HG03432 (cell line): ENCODE measurements around the gene SPCS3.
"Not testable (repeated sequence)": the region's sequence is repeated elsewhere in the genome, so short reads cannot be mapped to it uniquely, and the experiment has no call there.

ENCODE experiments used
- ATAC-seq: cut with Tn5 transposase; IDR thresholded peaks from one replicate; pipeline ENCODE4 v1.9.1; 2021; ENCODE audit warnings: mild to moderate bottlenecking, moderate library complexity; ENCODE audit not compliant: unreplicated experiment

Gene SPCS3

GRCh38 chr4:176302283-176303275 lies 17.2 kb upstream of the SPCS3 start:
- no peak for ATAC-seq

DNA sequence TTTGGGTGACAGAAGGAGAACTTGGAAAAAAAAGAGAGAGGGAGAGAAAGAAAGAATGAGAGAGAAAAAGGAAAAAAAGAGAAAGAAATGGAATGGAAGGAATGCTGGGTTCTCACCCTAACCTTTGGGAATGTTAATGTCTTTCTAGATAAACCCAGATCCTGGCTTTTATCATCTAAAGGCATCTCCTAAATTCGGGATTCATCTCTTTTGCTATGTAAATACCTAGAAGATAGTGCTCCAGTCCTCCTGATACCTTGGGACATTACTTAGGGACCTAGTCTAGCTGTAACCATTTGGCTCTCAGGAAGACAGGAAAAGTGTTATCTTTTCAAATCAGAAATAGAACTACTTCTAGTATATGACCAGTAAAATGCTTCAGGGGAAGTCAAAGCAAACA lies 15.8 kb upstream of the SPCS3 start:
- no peak for ATAC-seq

DNA sequence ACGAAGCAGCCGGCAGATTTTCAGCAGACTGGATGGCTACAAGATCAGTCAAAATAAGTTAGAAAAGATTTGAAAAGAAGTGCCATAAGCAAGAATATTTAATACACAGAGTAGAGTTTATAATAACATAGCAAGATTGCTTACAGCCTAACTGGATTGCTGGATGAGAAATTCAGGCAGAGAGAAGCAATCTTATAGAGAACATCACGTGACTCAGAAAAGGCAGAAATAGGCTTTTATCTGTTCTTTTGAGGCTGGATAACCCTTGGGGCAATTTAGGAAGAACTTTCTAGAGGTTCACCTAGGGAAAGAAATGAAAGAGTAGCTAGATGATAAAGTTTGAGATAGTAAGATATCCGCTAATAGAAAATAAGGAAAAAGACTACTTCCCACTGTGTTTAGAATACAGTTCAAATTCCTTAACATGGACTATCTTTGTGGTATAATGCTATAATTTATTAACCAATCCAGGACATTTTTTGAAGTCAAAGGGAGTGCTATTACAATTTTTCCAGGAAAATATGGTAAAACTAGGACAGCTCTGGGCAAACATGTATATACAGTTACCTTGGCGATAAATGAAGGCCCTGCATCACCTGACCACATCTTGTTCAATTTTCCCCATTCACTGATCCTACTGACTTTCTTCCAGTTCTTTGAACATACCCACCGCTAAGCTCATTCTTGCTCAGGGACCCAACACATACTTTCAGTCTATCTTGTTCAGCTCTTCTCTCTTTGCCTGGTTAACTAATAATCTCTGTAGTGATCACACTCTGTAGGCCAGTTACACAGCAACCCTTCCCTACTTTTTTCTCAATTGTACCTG lies 12.7 kb upstream of the SPCS3 start:
- ATAC-seq, result no peak

DNA sequence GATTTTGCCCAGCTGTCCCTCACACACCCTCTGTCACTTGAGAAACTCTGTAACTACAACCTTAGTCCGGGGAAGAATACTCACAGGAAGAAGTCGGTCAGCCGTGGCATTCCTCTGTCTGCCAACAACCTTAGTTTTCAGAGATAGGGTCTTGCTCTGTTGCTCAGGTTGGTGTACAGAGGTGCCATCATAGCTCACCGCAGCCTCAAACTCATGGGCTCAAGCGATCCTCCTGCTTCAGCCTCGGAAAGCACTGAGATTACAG lies 12.2 kb upstream of the SPCS3 start:
- ATAC-seq, result no peak

DNA sequence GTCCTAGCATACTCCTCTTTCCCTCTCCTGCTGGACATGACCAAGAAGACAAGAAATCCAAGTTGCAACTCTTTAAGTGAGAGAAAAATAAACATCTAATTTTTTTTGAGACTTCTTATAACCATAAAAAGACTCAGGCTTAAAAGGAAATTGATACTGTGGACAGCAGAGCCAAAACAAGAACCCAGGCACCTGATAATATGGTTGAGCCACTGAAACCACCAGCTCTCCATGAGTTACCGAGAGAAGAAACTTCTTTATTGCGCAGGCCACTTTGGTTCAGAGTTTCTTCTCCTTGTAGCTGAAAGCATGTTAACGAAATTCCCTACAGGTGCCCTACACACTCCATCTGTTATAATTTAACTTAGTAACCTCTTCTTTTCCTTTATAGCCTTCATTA lies 11.3 kb upstream of the SPCS3 start:
- ATAC-seq, result peak; percentile 65

- peak; percentile 98 for ATAC-seq
Observed at GRCh38 chr4:176309046-176309445, 10.7 kb upstream of the SPCS3 start.

GRCh38 chr4:176309772-176310171 lies 10.0 kb upstream of the SPCS3 start:
- no peak for ATAC-seq

- ATAC-seq, result no peak
Observed at GRCh38 chr4:176313596-176314336, 6.0 kb upstream of the SPCS3 start.

DNA sequence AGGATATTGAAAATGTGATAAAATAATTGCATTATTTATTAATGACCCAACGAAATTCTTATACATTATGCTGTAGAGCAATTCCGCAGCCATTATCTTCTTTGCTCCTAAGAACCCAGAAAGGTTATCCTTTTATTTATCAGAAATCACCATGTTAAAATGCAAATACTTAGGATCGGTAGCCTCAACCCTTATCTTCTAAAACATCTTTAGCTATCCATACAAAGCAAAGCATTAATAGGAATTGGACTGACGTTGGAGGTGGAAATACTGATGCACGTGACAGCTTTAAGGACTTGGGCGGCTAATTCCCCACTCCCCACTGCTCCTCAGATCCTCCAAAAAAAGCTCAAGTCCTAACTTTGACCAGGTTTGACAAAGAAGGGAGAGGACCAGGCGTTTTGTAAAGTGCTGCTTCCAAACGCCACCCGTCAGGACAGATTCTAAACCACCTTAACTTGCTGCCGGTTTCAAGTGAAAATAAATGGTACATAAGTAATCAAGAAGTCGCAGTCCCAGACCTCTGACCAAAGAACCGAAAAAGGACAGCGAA lies 539 bp upstream of the SPCS3 start:
- no peak for ATAC-seq

- peak; percentile 79 for ATAC-seq
Observed at GRCh38 chr4:176320340-176320975, 692 bp downstream of the SPCS3 start.

DNA sequence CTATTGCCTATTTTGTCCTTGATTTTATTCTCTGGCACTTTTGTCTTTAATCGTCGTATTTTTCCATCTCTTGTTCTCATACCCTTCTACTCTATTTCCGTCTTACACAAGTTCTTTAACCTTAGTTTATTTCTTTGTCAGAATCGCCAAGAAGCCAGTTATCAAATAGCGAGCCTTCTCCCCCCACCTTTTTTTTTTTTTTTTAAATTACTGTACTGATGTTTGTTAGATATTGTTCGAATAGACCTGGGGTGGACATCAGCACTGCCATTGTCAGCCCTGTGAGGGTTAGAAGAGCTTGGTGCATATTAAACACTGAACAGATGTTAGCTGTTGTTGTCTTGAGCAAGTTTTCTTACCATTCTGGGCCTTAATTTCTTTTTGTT lies 1.2 kb downstream of the SPCS3 start:
- ATAC-seq, result no peak

- ATAC-seq, result no peak
Observed at GRCh38 chr4:176321589-176321988, 1.8 kb downstream of the SPCS3 start.

DNA sequence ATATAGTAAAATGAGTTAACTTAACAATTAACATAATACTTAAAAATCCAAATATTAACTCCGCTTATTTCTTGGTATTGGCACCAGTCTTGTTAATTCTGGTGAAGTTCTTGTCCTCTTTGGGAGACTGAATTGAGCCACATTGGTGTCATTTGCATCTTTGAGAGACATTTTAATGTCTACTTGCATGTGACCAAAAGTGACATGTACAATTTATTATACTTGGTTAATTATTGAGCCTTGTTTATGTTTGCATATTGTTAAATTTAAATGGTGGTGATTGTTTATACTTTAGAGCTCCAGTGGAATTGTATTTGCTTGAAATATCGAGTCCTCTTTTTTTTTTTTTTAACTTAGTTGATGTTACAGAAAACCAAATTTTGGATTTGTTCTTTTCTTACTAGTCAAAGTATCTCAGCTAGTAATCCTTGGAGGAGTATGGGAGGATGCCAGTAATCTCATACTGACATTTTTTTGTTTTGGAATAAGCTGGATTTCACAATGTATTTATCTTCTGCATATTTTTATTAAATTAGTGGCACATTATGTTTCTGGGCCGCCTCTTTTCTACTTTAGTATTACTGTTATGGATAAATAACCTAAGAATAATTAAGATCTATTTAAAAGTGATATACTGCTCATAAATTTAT lies 3.9 kb downstream of the SPCS3 start:
- ATAC-seq, result no peak

DNA sequence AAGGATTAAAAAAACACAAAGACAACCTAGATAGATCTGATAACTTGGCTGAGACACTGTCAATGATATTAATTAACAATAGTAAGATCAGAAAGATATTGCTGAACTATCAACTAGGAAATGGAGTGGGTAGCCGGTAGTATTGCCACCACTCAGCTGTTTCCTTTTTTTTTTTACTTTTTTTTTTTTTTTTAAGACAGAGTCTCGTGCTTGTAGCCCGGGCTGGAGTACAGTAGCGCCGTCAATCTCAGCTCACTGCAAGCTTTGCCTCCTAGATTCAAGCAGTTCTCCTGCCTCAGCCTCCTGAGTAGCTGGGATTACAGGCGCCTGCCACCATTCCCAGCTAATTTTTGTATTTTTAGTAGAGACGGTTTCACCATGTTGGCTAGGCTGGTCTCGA lies 5.1 kb downstream of the SPCS3 start:
- ATAC-seq, result not testable (repeated sequence)

- no peak for ATAC-seq
Observed at GRCh38 chr4:176333076-176333475, 13.3 kb downstream of the SPCS3 start.

DNA sequence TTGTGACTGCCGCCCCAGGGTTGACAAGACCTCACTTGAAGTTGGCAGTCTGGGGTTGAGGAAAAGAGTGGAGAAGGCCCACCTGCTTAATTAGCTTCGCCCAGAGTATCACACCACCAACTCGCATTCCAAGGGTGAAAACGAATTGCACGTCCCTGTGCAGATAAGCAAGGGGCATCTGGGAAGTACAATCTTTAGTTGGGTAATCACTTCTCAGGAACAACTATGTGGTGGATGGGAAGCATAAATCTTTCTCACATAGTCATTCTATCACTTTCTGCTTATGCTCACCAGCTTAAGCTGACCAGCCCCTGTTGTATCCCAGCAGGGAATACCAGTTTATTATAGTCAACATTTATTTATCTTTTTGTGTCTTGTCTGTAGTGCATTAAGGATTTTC lies 14.3 kb downstream of the SPCS3 start:
- no peak for ATAC-seq

DNA sequence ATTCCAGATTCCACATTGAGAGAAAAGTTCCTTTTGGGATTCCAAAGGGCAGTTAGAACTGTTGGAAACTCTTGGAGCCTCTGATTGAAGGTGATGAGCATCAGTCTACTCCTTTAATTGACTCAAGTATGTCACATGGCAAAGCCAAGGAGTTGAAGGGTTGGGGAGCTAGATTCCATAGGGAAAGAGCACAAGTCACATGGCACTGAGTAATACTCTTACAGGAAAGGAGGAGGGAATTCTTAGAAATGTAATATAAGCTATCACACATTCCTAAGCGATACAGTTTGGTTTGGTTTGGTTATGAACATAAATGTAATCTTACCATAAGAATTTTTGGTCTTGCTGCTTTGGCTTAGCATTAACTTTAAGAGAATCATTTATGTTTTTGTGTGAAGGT lies 15.7 kb downstream of the SPCS3 start:
- ATAC-seq, result no peak

GRCh38 chr4:176339936-176340761 lies 20.4 kb downstream of the SPCS3 start:
- ATAC-seq, result no peak
